ENCODE measurements around the gene UBE2H. TPM values are rescaled to one million over a fixed set of nuclear protein-coding genes. Genes with fewer than 3 reads are reported as not detected.

Gene UBE2H
- total RNA-seq, 1 donor from 2014 or later: 112 TPM

DNA sequence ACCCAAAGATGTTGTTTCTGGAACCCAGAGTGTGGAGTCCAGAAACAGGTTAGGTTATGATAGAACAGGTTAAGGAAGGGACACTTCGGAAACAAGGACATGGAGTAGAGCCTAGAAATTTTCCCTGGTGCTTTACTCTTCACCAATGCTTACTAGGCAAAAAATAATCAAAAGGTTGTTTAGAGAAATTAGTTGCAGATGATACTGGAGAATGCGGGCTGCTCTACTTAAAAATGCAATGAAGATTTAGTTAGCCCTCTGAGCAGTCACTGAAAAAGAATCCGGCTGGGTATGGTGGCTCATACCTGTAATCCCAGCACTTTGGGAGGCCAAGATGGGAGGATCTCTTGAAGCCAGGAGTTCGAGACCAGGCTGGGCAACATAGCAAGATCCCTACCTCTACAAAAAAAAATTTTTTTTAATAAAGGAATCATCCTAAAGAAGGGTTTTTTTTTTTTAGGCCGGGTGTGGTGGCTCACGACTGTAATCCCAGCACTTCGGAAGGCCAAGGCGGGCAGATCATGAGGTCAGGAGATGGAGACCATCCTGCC lies 3.3 kb upstream of the UBE2H start:
- Histone ChIP-seq H3K27me3 (ENCODE audit: low read depth) (no peaks in the 10 kb centered on the region), H3K4me1 (peaks cover 28% of the 10 kb centered on the region), H3K4me3 (no peak overlapping the region), H3K9me3 (replicated peaks) (no peaks in the 10 kb centered on the region), H3K27ac (replicated peaks) (no peak overlapping the region), H3K36me3 (no peaks in the 10 kb centered on the region)
- intact Hi-C loops (cut with micrococcal nuclease): no loop called here
- DNase-seq: no peak
- TF ChIP-seq, protein P1, sequence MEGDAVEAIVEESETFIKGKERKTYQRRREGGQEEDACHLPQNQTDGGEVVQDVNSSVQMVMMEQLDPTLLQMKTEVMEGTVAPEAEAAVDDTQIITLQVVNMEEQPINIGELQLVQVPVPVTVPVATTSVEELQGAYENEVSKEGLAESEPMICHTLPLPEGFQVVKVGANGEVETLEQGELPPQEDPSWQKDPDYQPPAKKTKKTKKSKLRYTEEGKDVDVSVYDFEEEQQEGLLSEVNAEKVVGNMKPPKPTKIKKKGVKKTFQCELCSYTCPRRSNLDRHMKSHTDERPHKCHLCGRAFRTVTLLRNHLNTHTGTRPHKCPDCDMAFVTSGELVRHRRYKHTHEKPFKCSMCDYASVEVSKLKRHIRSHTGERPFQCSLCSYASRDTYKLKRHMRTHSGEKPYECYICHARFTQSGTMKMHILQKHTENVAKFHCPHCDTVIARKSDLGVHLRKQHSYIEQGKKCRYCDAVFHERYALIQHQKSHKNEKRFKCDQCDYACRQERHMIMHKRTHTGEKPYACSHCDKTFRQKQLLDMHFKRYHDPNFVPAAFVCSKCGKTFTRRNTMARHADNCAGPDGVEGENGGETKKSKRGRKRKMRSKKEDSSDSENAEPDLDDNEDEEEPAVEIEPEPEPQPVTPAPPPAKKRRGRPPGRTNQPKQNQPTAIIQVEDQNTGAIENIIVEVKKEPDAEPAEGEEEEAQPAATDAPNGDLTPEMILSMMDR (IDR thresholded peaks at IDR 0.05; ENCODE audit: borderline replicate concordance): no peak

DNA sequence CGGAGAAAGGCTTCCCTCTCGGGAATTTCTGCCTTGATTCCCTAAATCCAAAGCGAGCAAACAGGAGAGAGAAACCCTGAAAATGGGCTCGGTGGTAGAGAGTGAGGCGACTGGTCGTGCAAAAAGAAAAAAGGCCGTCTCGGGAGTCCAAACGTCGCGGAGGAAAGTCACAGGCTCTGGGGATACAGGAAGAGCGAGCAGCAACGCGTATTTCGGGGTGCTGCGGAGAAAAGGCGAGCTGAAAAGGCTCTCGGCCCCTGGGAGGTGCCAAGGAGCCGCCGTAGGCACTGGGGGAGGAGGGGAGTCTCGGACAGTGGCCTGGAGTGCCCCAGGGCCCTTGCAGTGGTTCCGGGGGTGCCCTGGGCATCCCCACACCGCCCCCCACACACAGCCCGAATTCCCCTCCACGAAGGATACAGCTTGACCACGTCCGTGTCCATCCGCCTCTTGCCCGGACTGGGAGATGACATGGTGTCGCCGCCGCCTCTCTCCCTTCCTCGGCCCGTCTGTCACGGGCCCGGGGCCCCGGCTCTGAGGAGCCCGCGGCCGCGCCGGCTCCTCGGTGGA lies 591 bp downstream of the UBE2H start:
- Histone ChIP-seq H3K9me3 (replicated peaks) (no peaks in the 10 kb centered on the region), H3K36me3 (no peaks in the 10 kb centered on the region), H3K4me1 (peaks cover 54% of the 10 kb centered on the region), H3K27ac (replicated peaks) (peak overlapping the region; percentile 98), H3K27me3 (ENCODE audit: low read depth) (no peaks in the 10 kb centered on the region), H3K4me3 (peak overlapping the region; percentile 88)
- DNase-seq: peak; percentile 44
- TF ChIP-seq, protein P1 (IDR thresholded peaks at IDR 0.05; ENCODE audit: borderline replicate concordance): no peak
- intact Hi-C loops (cut with micrococcal nuclease): no loop called here

DNA sequence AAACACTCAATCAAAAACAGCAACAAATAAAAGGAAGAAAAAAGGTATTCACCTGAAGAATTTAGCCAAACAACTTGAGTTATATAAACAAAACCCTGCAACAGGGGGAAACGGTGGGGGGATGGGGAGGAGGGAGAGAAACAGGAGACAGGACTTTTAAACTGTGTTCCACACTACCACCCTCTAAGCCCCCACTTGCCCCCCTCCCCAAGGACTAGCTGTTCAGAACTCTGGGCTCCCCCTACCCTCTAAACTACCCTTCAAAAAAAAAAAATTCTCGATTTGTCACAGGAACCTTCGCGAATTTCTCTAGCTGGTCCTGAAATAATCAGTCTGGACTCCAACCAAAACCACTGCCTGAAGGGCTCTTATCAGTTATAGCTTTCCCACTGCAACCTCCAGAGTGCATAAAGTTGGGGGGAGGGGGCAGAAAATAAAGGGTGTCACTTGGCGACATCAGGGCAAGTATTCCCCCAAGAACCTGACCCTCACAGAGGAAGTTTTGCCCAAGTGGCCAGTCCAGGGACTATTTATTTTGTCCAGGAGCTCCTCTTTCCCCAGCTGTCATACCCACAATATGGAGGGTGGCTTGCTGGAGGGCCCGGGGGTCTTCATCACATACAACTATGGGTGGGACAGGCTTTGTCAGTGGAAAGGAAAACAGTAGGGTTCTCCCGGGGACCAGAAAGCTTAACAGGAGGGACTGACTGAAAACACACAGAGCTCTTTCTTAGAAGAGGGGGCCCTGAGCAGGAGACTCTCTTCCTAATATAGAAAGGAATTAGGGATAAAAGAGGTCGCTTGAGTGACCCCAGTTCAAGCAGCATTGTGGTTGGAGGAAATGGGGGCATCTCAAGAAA lies 1.3 kb downstream of the UBE2H start:
- TF ChIP-seq, protein P1 (IDR thresholded peaks at IDR 0.05; ENCODE audit: borderline replicate concordance): no peak
- H3K36me3 ChIP-seq: no peaks in the 10 kb centered on the region
- H3K27me3 ChIP-seq (ENCODE audit: low read depth): no peaks in the 10 kb centered on the region
- peak overlapping the region; percentile 88 for H3K4me3 ChIP-seq
- intact Hi-C loops (cut with micrococcal nuclease): no loop called here
- H3K4me1 ChIP-seq: peaks cover 61% of the 10 kb centered on the region
- H3K27ac ChIP-seq (replicated peaks): peak overlapping the region; percentile 98
- no peak for DNase-seq
- H3K9me3 ChIP-seq (replicated peaks): no peaks in the 10 kb centered on the region

DNA sequence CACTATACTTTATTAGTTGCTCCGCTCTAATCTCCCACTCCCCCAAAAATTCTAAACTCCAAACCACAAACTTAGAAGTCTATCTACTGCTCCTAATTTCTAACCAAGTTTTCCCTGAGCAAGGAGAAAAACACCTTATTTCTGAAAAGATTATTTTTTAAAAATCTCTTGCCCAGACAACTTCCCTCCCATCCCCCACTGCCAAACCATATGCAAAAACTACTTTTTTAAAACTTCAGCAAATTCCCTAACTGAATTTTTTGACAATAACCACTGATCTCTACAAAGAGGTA lies 1.9 kb downstream of the UBE2H start:
- Histone ChIP-seq H3K36me3 (no peaks in the 10 kb centered on the region), H3K9me3 (replicated peaks) (no peaks in the 10 kb centered on the region), H3K4me3 (peak overlapping the region; percentile 88), H3K4me1 (peaks cover 64% of the 10 kb centered on the region), H3K27ac (replicated peaks) (peak overlapping the region; percentile 98), H3K27me3 (ENCODE audit: low read depth) (no peaks in the 10 kb centered on the region)
- intact Hi-C loops (cut with micrococcal nuclease): no loop called here
- no peak for DNase-seq
- TF ChIP-seq, protein P1 (IDR thresholded peaks at IDR 0.05; ENCODE audit: borderline replicate concordance): no peak

DNA sequence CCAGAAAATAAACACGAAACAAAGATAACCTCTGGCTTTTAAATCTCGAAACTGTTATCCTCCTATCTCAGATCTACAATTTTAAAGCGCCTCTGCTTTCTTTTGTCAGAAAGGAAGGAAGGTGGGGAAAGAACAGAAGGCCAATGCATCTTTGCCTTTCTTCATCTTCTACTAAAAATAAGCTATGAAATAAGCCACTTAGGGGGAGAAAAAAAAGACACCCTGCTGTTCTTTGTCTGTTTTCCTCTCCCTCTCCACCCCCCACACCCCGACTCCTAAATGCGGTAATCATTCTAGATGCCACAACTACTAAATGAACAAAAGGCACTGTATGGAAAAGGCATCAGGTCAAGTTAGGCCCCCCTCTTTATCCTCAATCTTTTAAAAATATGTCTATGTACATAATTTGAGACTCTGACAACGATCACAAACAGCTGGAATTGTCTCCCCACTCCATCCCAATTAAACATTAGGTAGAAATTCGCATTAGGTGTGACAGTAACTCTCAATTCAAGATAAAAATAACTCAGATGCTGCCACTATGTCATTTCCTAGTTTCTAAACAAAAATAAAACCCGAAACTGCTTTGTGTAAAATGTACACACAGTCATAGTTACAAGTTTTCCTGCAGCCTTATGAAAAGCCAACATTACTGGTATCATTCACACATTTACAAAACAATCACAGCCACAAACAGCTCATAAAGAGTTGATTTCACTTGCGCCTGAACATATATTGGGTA lies 2.4 kb downstream of the UBE2H start:
- TF ChIP-seq, protein P1 (IDR thresholded peaks at IDR 0.05; ENCODE audit: borderline replicate concordance): no peak
- Histone ChIP-seq H3K27ac (replicated peaks) (peak overlapping the region; percentile 98), H3K27me3 (ENCODE audit: low read depth) (no peaks in the 10 kb centered on the region), H3K36me3 (no peaks in the 10 kb centered on the region), H3K4me1 (peaks cover 69% of the 10 kb centered on the region), H3K9me3 (replicated peaks) (no peaks in the 10 kb centered on the region), H3K4me3 (peak overlapping the region; percentile 88)
- DNase-seq: no peak
- intact Hi-C loops (cut with micrococcal nuclease): no loop called here
